IMR-90 (cell line): ENCODE data around the gene RNF225. TPM values are rescaled to one million over a fixed set of nuclear protein-coding genes. Genes with fewer than 3 reads are reported as not detected.

Experiments
- ATAC-seq: fragments of 200-7000 bp; cut with Tn5 transposase; 2 replicates; pipeline ENCODE4 v1.9.1; 2020; ENCODE audit warnings: low read depth, mild to moderate bottlenecking, moderate library complexity
- BruUV-seq: library from RNA; stranded (reverse); fragments of 400-500 nt; replicated peaks from 2 replicates; lab custom pipeline; 2021; lab: Mats Ljungman, UMichigan
- CTCF ChIA-PET: fragments of 300-600 bp; formaldehyde crosslinking; extraction: SDS; loops from one replicate; lab custom pipeline; 2021; ENCODE audit warnings: antibody characterized with exemption; lab: Yijun Ruan, JAX
- POLR2A ChIA-PET: fragments of 300-600 bp; sonication (Branson Sonifier 250); formaldehyde crosslinking; loops from one replicate; lab custom pipeline; 2022; ENCODE audit warnings: antibody characterized with exemption; ENCODE audit not compliant: unreplicated experiment; lab: Charles Lee
- DNase-seq: peaks from one replicate; pipeline ENCODE4 v3.0.0; 2013
- H2AFZ ChIP-seq: replicated peaks from 2 replicates; pipeline ENCODE3; 2013; ENCODE audit warnings: low read length, mild to moderate bottlenecking; ENCODE audit not compliant: poor library complexity
- H2AK5ac ChIP-seq: 2 replicates; pipeline ENCODE4 v1.6.1; 2013; ENCODE audit warnings: low read depth, low read length, inconsistent platforms
- H2AK9ac ChIP-seq: replicated peaks from 2 replicates; pipeline ENCODE3; 2013; ENCODE audit warnings: mild to moderate bottlenecking, low read depth, low read length, moderate library complexity; ENCODE audit not compliant: poor library complexity
- H2BK120ac ChIP-seq: 2 replicates; pipeline ENCODE4 v1.6.1; 2013; ENCODE audit warnings: low read depth, low read length, inconsistent platforms
- H2BK15ac ChIP-seq: 3 replicates; pipeline ENCODE4 v1.6.1; 2013; ENCODE audit warnings: low read depth, low read length, inconsistent platforms
- H2BK20ac ChIP-seq: 2 replicates; pipeline ENCODE4 v1.6.1; 2013; ENCODE audit warnings: low read depth, mild to moderate bottlenecking, inconsistent platforms, low read length, moderate library complexity
- H2BK5ac ChIP-seq: 2 replicates; pipeline ENCODE4 v1.6.1; 2013; ENCODE audit warnings: mild to moderate bottlenecking, low read depth, low read length, inconsistent platforms; ENCODE audit not compliant: poor library complexity, severe bottlenecking
- H3K14ac ChIP-seq: replicated peaks from 2 replicates; pipeline ENCODE4 v1.6.1; 2013; ENCODE audit warnings: low read depth, low read length, inconsistent platforms
- H3K18ac ChIP-seq: 2 replicates; pipeline ENCODE4 v1.6.1; 2013; ENCODE audit warnings: low read depth, low read length, control low read depth
- H3K23ac ChIP-seq: 2 replicates; pipeline ENCODE4 v1.6.1; 2013; ENCODE audit warnings: low read depth, low read length, inconsistent platforms
- H3K27ac ChIP-seq: 2 replicates; pipeline ENCODE4 v1.5.1; 2013; ENCODE audit warnings: mild to moderate bottlenecking, control low read depth, low read length; ENCODE audit not compliant: insufficient read depth
- H3K27me3 ChIP-seq: 2 replicates; pipeline ENCODE4 v1.6.1; 2013; ENCODE audit warnings: low read length; ENCODE audit not compliant: control insufficient read depth, insufficient read depth
- H3K36me3 ChIP-seq: 2 replicates; pipeline ENCODE4 v1.6.1; 2013; ENCODE audit warnings: low read length, mixed read lengths; ENCODE audit not compliant: control insufficient read depth, insufficient read depth
- H3K4ac ChIP-seq: 2 replicates; pipeline ENCODE4 v1.6.1; 2013; ENCODE audit warnings: low read depth, low read length, inconsistent platforms
- H3K4me1 ChIP-seq: 2 replicates; pipeline ENCODE4 v1.6.1; 2013; ENCODE audit warnings: low read length, mixed read lengths; ENCODE audit not compliant: control insufficient read depth, insufficient read depth
- H3K4me2 ChIP-seq: 2 replicates; pipeline ENCODE4 v1.6.1; 2013; ENCODE audit warnings: low read depth, mild to moderate bottlenecking, control low read depth, low read length, moderate library complexity
- H3K4me3 ChIP-seq: 2 replicates; pipeline ENCODE4 v1.5.1; 2013; ENCODE audit warnings: low read depth, mild to moderate bottlenecking, control low read depth, low read length, moderate library complexity; ENCODE audit not compliant: insufficient read depth
- H3K56ac ChIP-seq: 2 replicates; pipeline ENCODE4 v1.6.1; 2013; ENCODE audit warnings: low read length, inconsistent platforms; ENCODE audit not compliant: insufficient read depth; ENCODE audit errors: extremely low read depth
- H3K79me1 ChIP-seq, 2 experiments: 2 replicates each; pipeline ENCODE4 v1.6.1; 2013; ENCODE audit warnings: low read length in 2 of 2, inconsistent platforms in 1 of 2, low read depth in 1 of 2
- H3K9ac ChIP-seq: 2 replicates; pipeline ENCODE4 v1.6.1; 2013; ENCODE audit warnings: low read depth, low read length, control low read depth
- H3K9me1 ChIP-seq: 2 replicates; pipeline ENCODE4 v1.6.1; 2013; ENCODE audit warnings: low read length, inconsistent platforms; ENCODE audit not compliant: insufficient read depth
- H3K9me3 ChIP-seq: 2 replicates; pipeline ENCODE4 v1.6.1; 2013; ENCODE audit warnings: low read length; ENCODE audit not compliant: control insufficient read depth, insufficient read depth
- H4K20me1 ChIP-seq: 2 replicates; pipeline ENCODE4 v1.6.1; 2013; ENCODE audit warnings: low read length, inconsistent platforms; ENCODE audit not compliant: insufficient read depth
- H4K5ac ChIP-seq: 2 replicates; pipeline ENCODE4 v1.6.1; 2013; ENCODE audit warnings: mild to moderate bottlenecking, low read depth, low read length, control low read depth
- H4K8ac ChIP-seq, 2 experiments: 2 replicates each; pipeline ENCODE4 v1.6.1; 2013; ENCODE audit warnings: low read depth in 2 of 2, low read length in 2 of 2, control low read depth in 1 of 2, inconsistent platforms in 1 of 2
- H4K91ac ChIP-seq: 2 replicates; pipeline ENCODE4 v1.6.1; 2013; ENCODE audit warnings: low read depth, low read length, inconsistent platforms; ENCODE audit not compliant: insufficient read depth
- BHLHE40 ChIP-seq: fragments of 150-350 bp; IDR thresholded peaks from 2 replicates; pipeline ENCODE4 v1.6.1; 2016; ENCODE audit warnings: mild to moderate bottlenecking, low read depth, low read length
- CEBPB ChIP-seq: IDR thresholded peaks from 2 replicates; pipeline ENCODE4 v1.6.1; 2012; ENCODE audit warnings: low read depth, low read length, improper control_type of control experiment
- CHD1 ChIP-seq: IDR thresholded peaks from 2 replicates; pipeline ENCODE4 v1.6.1; 2012; ENCODE audit warnings: low read depth, low read length, improper control_type of control experiment
- FOS ChIP-seq: fragments of 150-350 bp; IDR thresholded peaks from 2 replicates; pipeline ENCODE4 v1.6.1; 2016; ENCODE audit warnings: low read depth, low read length
- MAFK ChIP-seq: IDR thresholded peaks from 2 replicates; pipeline ENCODE4 v1.6.1; 2012; ENCODE audit warnings: low read depth, low read length, improper control_type of control experiment
- MAZ ChIP-seq: IDR thresholded peaks from 2 replicates; pipeline ENCODE4 v1.6.1; 2012; ENCODE audit warnings: low read depth, mild to moderate bottlenecking, low read length, improper control_type of control experiment, moderate library complexity, borderline replicate concordance
- MXI1 ChIP-seq: IDR thresholded peaks from 2 replicates; pipeline ENCODE4 v1.6.1; 2012; ENCODE audit warnings: low read depth, mild to moderate bottlenecking, low read length, moderate library complexity, borderline replicate concordance
- NFE2L2 ChIP-seq: fragments of 150-350 bp; IDR thresholded peaks from 2 replicates; pipeline ENCODE4 v1.6.1; 2016; ENCODE audit warnings: low read depth, mild to moderate bottlenecking, low read length
- POLR2A ChIP-seq: IDR thresholded peaks from 2 replicates; pipeline ENCODE4 v1.6.1; 2012; ENCODE audit warnings: mild to moderate bottlenecking, low read depth, low read length
- RAD21 ChIP-seq: IDR thresholded peaks from 2 replicates; pipeline ENCODE4 v1.6.1; 2012; ENCODE audit warnings: low read length, improper control_type of control experiment
- RCOR1 ChIP-seq: IDR thresholded peaks from 2 replicates; pipeline ENCODE4 v1.6.1; 2012; ENCODE audit warnings: mild to moderate bottlenecking, low read length, improper control_type of control experiment; ENCODE audit not compliant: insufficient replicate concordance
- WGBS, 2 experiments: methylation state at CpG; one replicate each; pipeline versions ENCODE4 v1.1.5 to v1.1.7; 2013; ENCODE audit warnings: missing lambda C conversion rate in 2 of 2; ENCODE audit not compliant: insufficient read length in 1 of 2; ENCODE audit errors: extremely low coverage in 2 of 2; 5-methylcytosine and 5-hydroxymethylcytosine counted together
- dilution Hi-C: fragments of 300-500 bp; cut with HindIII; formaldehyde crosslinking; loops from one replicate; pipeline ENCODE4 v1.14.3; 2018; ENCODE audit warnings: low sequenced_read_pairs; ENCODE audit not compliant: unreplicated experiment
- in situ Hi-C: fragments of 300-500 bp; cut with MboI; formaldehyde crosslinking; loops from 3 replicates; pipeline ENCODE4 v1.14.3; 2019; ENCODE audit warnings: low sequenced_read_pairs, inconsistent platforms, mixed read lengths
- intact Hi-C: fragments of 100-400 bp; cut with micrococcal nuclease; formaldehyde crosslinking; loops from 2 replicates; pipeline ENCODE4 v1.10.0; 2022
- polyA plus RNA-seq, 3 experiments: library from polyadenylated mRNA; depleted of rRNA; stranded (reverse); fragments of >200 nt; gene quantifications; 2 replicates each; pipeline ENCODE4 v1.2.3, GENCODE V29; 2012; ENCODE audit warnings: low replicate concordance in 1 of 3
- total RNA-seq: library from RNA; depleted of rRNA; stranded (reverse); fragments of >200 nt; gene quantifications from 2 replicates; pipeline ENCODE4 v1.2.3, GENCODE V29; 2012
- TF ChIP-seq, protein P1 (sequence below): conservative IDR thresholded peaks from 2 replicates; pipeline ENCODE4 v1.5.1; 2012; ENCODE audit warnings: mild to moderate bottlenecking, low read depth, low read length, improper control_type of control experiment
- TF ChIP-seq, protein P2 (sequence below): fragments of 150-350 bp; IDR thresholded peaks from 2 replicates; pipeline ENCODE4 v1.6.1; 2016; ENCODE audit warnings: low read depth, mild to moderate bottlenecking, low read length, moderate library complexity, borderline replicate concordance

RNF225 gene
- total and polyA plus RNA-seq, 2 of the 4 experiments (the other 2 are of a cell fraction), result 0.10 TPM; not detected in 1

DNA sequence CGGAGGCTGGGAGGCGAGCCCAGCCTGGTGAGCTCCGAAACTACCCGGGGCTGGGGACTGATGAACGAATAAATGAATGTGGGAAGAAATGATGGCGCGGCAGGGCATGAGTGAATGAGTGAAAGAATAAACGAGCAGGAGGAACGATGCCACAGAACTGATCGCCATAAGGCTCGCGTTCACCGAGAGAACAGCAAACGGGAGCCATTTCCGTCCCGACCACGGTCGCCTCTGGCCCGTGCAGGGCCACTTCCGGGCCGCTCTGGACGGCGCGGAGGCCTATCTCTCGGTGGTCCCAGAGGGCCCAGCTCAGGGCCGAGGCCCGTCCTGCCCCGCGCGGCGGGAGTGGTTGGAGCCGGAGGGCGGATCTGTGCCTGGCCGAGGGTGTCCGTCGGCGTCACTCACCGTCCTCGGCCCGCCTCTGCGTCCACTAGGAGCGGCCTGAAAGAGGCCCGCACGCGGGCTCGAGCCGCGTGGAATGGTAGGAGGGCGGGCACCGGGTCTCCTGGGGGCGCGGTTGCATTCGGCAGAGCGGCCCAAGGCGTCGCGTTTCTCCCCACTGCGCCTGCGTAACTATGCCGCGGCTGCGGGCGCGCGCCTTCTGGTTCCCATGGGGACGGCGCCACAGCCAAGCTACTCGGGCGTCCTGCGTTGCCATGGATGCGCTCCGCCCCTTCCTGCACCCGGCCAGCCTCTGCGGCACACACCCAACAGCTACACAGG is 33.0 kb upstream of the RNF225 start, which contains the start of gene ZNF497:
TSS of gene ZNF497 (minus strand) at position 480 of the 723 bp plus-strand sequence. CDS start 5,116 bp downstream, outside the sequence.
- in situ Hi-C loops, result no loop called here
- peaks cover 3% of the 10 kb centered on the region; the same call in 1 of the 2 replicates for H3K9me1 ChIP-seq
- no peak within 1 kb of the TSS; the same call in 2 of the 3 replicates for H2BK15ac ChIP-seq
- H3K27ac ChIP-seq, result peak within 1 kb of the TSS; percentile 88
- peak within 1 kb of the TSS; percentile 99 for H3K14ac ChIP-seq
- H3K18ac ChIP-seq, result peak within 1 kb of the TSS; percentile 55
- peak; percentile 95 for ATAC-seq
- peak within 1 kb of the TSS; percentile 100 for H2AFZ ChIP-seq
- no peaks in the 10 kb centered on the region; the same call in 1 of the 2 replicates for H3K9me3 ChIP-seq
- H3K9ac ChIP-seq, result peak within 1 kb of the TSS; percentile 88
- H2AK9ac ChIP-seq, result peak within 1 kb of the TSS; percentile 99
- H3K23ac ChIP-seq, result peak within 1 kb of the TSS; percentile 87
- dilution Hi-C loops, result no loop called here
- CTCF ChIA-PET, result interaction anchor here (0.6 kb wide), 1 partner anchor 35 kb away, joined by 3 read pairs; no protein-coding TSS in a partner anchor
- peaks cover 2% of the 10 kb centered on the region; the same call in 1 of the 2 replicates for H3K27me3 ChIP-seq
- peak within 1 kb of the TSS; percentile 95 for H2AK5ac ChIP-seq
- intact Hi-C loops, result no loop called here
- BruUV-seq, result no TSS peak
- H4K20me1 ChIP-seq, result no peaks in the 10 kb centered on the region
- peak within 1 kb of the TSS; percentile 59 for H3K4me3 ChIP-seq
- peak within 1 kb of the TSS; percentile 91 for H3K4ac ChIP-seq
- peak within 1 kb of the TSS; percentile 80 for H2BK5ac ChIP-seq
- peak within 1 kb of the TSS; percentile 95 for H4K91ac ChIP-seq
- H3K4me1 ChIP-seq, result peaks cover 3% of the 10 kb centered on the region
- no peaks in the 10 kb centered on the region for H3K36me3 ChIP-seq
- peak within 1 kb of the TSS; percentile 99 for H4K8ac ChIP-seq
- peak; percentile 93 for DNase-seq
- peak within 1 kb of the TSS; percentile 78 for H2BK120ac ChIP-seq
- H4K5ac ChIP-seq, result peak within 1 kb of the TSS; percentile 93
- peaks cover 0 to 3% of the 10 kb centered on the region in 2 experiments; a peak in 2 of 4 replicates for H3K79me1 ChIP-seq
- H3K56ac ChIP-seq, result peak within 1 kb of the TSS; percentile 94
- POLR2A ChIA-PET, result interaction anchor here (0.9 to 1.3 kb wide), 3 partner anchors 12 to 18 kb away, joined by 3 to 5 read pairs (median 4); no protein-coding TSS in a partner anchor
- peak within 1 kb of the TSS; percentile 83 for H3K4me2 ChIP-seq
- H2BK20ac ChIP-seq, result no peak within 1 kb of the TSS
- 1% methylated on average over 37 of the region's 74 CpGs; no CpG with 5 or more reads in 1 of the 2 experiments for WGBS, 2 experiments
- TF ChIP-seq NFE2L2 (no peak), CEBPB (no peak), RCOR1 (no peak), MAZ (peak; percentile 49; the same call in 1 of the 2 replicates), FOS (no peak), BHLHE40 (peak; percentile 87), MXI1 (peak; percentile 96), CHD1 (no peak), POLR2A (peak; percentile 68; the same call in 1 of the 2 replicates), MAFK (no peak), RAD21 (peak; percentile 2; the same call in 1 of the 2 replicates)
- TF ChIP-seq, protein P1, sequence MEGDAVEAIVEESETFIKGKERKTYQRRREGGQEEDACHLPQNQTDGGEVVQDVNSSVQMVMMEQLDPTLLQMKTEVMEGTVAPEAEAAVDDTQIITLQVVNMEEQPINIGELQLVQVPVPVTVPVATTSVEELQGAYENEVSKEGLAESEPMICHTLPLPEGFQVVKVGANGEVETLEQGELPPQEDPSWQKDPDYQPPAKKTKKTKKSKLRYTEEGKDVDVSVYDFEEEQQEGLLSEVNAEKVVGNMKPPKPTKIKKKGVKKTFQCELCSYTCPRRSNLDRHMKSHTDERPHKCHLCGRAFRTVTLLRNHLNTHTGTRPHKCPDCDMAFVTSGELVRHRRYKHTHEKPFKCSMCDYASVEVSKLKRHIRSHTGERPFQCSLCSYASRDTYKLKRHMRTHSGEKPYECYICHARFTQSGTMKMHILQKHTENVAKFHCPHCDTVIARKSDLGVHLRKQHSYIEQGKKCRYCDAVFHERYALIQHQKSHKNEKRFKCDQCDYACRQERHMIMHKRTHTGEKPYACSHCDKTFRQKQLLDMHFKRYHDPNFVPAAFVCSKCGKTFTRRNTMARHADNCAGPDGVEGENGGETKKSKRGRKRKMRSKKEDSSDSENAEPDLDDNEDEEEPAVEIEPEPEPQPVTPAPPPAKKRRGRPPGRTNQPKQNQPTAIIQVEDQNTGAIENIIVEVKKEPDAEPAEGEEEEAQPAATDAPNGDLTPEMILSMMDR, result 0 out of 2 replicates have a peak, but pooled peaks have one; percentile 13
- TF ChIP-seq, protein P2, sequence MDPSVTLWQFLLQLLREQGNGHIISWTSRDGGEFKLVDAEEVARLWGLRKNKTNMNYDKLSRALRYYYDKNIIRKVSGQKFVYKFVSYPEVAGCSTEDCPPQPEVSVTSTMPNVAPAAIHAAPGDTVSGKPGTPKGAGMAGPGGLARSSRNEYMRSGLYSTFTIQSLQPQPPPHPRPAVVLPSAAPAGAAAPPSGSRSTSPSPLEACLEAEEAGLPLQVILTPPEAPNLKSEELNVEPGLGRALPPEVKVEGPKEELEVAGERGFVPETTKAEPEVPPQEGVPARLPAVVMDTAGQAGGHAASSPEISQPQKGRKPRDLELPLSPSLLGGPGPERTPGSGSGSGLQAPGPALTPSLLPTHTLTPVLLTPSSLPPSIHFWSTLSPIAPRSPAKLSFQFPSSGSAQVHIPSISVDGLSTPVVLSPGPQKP, result no peak
